ENCODE data around the gene NIPAL3.

GRCh38 chr1:24421502-24421901 lies 5.9 kb downstream of the NIPAL3 start:
- TF ChIP-seq CTCF (IDR thresholded peaks at IDR 0.05; ENCODE audit: insufficient read depth, low read length, poor library complexity, severe bottlenecking) (no peak), EZH2phosphoT487 (conservative IDR thresholded peaks at IDR 0.05; ENCODE audit: low read length) (no peak)

All from SU-DHL-6 (cell line).